ENCODE measurements around the gene DBN1.
A peak's percentile ranks its signal among the peaks of the same experiment; 100 is the strongest.

The DBN1 gene

GRCh38 chr5:177472460-177473442 is 683 bp downstream of the DBN1 start:
- DNase-seq = peak; percentile 28 to 44

- DNase-seq = no peak
Observed at GRCh38 chr5:177471610-177472356, 1.7 kb downstream of the DBN1 start.

GRCh38 chr5:177470759-177471536 is 2.5 kb downstream of the DBN1 start:
- DNase-seq = no peak

GRCh38 chr5:177469750-177470525 is 3.5 kb downstream of the DBN1 start:
- no peak for DNase-seq

GRCh38 chr5:177468685-177469628 is 4.5 kb downstream of the DBN1 start:
- DNase-seq = no peak

- no peak for DNase-seq
Observed at GRCh38 chr5:177468329-177468684, 5.1 kb downstream of the DBN1 start.

GRCh38 chr5:177467436-177467835 is 6.0 kb downstream of the DBN1 start:
- no peak for DNase-seq

GRCh38 chr5:177466861-177467260 is 6.6 kb downstream of the DBN1 start:
- no peak for DNase-seq

- DNase-seq = no peak
Observed at GRCh38 chr5:177465044-177465443, 8.4 kb downstream of the DBN1 start.

GRCh38 chr5:177462021-177462670 is 11.3 kb downstream of the DBN1 start:
- DNase-seq = no peak

GRCh38 chr5:177459819-177460628 is 13.4 kb downstream of the DBN1 start:
- no peak for DNase-seq

GRCh38 chr5:177459357-177459756 is 14.1 kb downstream of the DBN1 start:
- DNase-seq = no peak

- no peak for DNase-seq
Observed at GRCh38 chr5:177458912-177459350, 14.5 kb downstream of the DBN1 start.

GRCh38 chr5:177457852-177458681 is 15.4 kb downstream of the DBN1 start:
- no peak for DNase-seq

- DNase-seq = no peak
Observed at GRCh38 chr5:177456976-177457851, 16.2 kb downstream of the DBN1 start.

GRCh38 chr5:177456591-177456964 is 16.9 kb downstream of the DBN1 start:
- no peak for DNase-seq
